ENCODE measurements around the gene GNAL.

DNA sequence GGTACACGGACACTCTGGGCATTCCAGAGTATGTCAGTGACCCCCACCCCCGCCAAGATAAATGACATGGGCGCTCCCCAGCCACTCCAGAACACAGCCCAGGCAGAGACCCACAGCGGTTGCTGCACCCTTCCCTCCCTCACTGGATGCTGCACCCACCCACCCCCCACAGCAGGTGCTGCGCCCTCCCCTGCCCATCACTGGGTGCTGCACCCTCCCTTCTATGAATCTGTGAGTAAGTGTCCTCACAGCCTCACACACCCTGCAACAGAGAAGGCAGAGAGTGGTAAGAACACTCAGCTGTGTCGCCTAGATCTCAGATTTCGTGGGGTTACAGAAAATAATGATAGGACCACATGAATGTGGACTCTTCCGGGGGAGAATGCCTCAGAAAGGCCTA is 185.6 kb downstream of the GNAL start:
- TF ChIP-seq CTCF (conservative IDR thresholded peaks at IDR 0.05; ENCODE audit: low read depth, low read length) (no peak), SMC3 (IDR thresholded peaks at IDR 0.05; ENCODE audit: low read depth, low read length) (no peak), MAFK (IDR thresholded peaks at IDR 0.05; ENCODE audit: low read depth, low read length) (no peak)
